HTERT RPE-1 (cell line): ENCODE results near the gene GPHB5.

Experiments
- in situ Hi-C: fragments of 300-500 bp; cut with MboI; formaldehyde crosslinking; loops from 4 replicates; pipeline ENCODE4 v1.14.3; 2020; ENCODE audit warnings: low sequenced_read_pairs

GPHB5 gene

DNA sequence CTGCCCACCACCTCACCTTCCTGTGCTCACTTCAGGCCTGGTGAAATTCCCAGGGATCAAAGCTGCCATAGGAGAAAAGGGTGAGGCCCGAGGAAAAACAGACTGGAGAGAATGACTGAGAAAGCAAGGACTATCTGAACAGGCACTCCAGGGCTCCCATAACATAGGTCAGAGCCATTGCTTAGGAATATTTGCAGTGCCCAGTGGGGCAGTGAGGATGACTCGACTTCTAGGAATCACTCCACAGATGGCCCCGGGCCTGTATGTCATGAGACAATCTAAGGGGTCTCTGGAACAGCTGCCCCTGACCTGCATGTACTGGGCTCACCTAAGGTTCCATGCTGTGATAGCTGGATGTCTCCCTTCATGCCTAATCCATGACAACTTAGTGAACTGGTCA is 51.6 kb downstream of the GPHB5 start:
- in situ Hi-C loops = no loop called here

DNA sequence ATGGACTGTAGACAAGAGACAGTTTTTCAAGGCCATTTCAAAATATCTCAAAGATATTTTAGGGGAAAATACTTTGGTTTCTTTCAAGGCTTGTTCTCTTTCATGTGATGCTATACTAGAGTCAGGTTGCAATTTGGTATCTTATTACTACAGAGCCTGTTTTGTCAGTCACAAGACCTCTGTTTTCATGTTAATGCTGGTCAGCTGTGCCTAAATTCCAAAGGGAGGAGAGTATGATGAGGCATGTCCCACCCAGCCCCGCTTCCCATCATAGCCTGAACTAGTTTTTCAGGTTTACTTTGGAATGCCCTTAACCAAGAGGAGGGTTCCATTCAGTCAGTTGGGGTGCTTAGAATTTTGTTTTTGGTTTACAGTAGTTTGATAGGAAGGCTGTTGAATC is 52.6 kb downstream of the GPHB5 start:
- in situ Hi-C loops = no loop called here
